Liver (tissue), 9 donors: ENCODE measurements around the gene MYO5A. TPM values are rescaled to one million over a fixed set of nuclear protein-coding genes. Genes with fewer than 3 reads are reported as not detected.

Experiments
- DNase-seq: peaks from one replicate; pipeline ENCODE4 v3.0.0-alpha.2; 2017; ENCODE audit warnings: low spot score
- H3K27ac ChIP-seq, 2 donors: one replicate each; pipeline ENCODE4 v1.7.0; 2013; ENCODE audit warnings: inconsistent platforms in 2 of 2, low read length in 2 of 2, control low read depth in 1 of 2, low read depth in 1 of 2, mild to moderate bottlenecking in 1 of 2
- H3K27me3 ChIP-seq, 4 donors: one replicate each; pipeline versions ENCODE4 v1.6.1 to v1.7.0; 2013; ENCODE audit warnings: low read length in 3 of 4, inconsistent platforms in 1 of 4, mild to moderate bottlenecking in 1 of 4, moderate library complexity in 1 of 4; ENCODE audit not compliant: control insufficient read depth in 4 of 4, insufficient read depth in 4 of 4
- H3K36me3 ChIP-seq, 4 donors: one replicate each; pipeline versions ENCODE4 v1.6.1 to v1.7.0; 2013; ENCODE audit warnings: low read length in 3 of 4, mild to moderate bottlenecking in 3 of 4, low read depth in 1 of 4, moderate library complexity in 1 of 4; ENCODE audit not compliant: control insufficient read depth in 4 of 4, insufficient read depth in 3 of 4
- H3K4me1 ChIP-seq, 4 donors: one replicate each; pipeline versions ENCODE4 v1.6.1 to v1.7.0; 2013; ENCODE audit warnings: low read length in 3 of 4, mild to moderate bottlenecking in 3 of 4, moderate library complexity in 1 of 4; ENCODE audit not compliant: control insufficient read depth in 4 of 4, insufficient read depth in 4 of 4
- H3K4me3 ChIP-seq, 3 donors: one replicate each; pipeline versions ENCODE4 v1.6.1 to v1.7.0; 2013; ENCODE audit warnings: low read length in 3 of 3, control low read depth in 1 of 3, low read depth in 1 of 3, mild to moderate bottlenecking in 1 of 3
- H3K9ac ChIP-seq, 2 donors: one replicate each; pipeline ENCODE4 v1.7.0; 2013; ENCODE audit warnings: low read length in 2 of 2, mild to moderate bottlenecking in 2 of 2, moderate library complexity in 2 of 2, control low read depth in 1 of 2, low read depth in 1 of 2
- H3K9me3 ChIP-seq, 4 donors: one replicate each; pipeline versions ENCODE4 v1.6.1 to v1.7.0; 2013; ENCODE audit warnings: low read length in 3 of 4; ENCODE audit not compliant: control insufficient read depth in 4 of 4
- ATF3 ChIP-seq: IDR thresholded peaks from 2 replicates; pipeline ENCODE4 v1.6.1; 2016; ENCODE audit warnings: antibody characterized with exemption
- EGR1 ChIP-seq, 2 donors: IDR thresholded peaks; 2 replicates each; pipeline ENCODE4 v1.6.1; 2016 to 2018; ENCODE audit warnings: antibody characterized with exemption in 2 of 2, low read depth in 2 of 2
- FOXA1 ChIP-seq: IDR thresholded peaks from 2 replicates; pipeline ENCODE4 v1.6.1; 2016; ENCODE audit warnings: antibody characterized with exemption
- FOXA2 ChIP-seq: IDR thresholded peaks from 2 replicates; pipeline ENCODE4 v1.6.1; 2016; ENCODE audit warnings: antibody characterized with exemption
- GABPA ChIP-seq, 2 donors: IDR thresholded peaks in 1 of 2; conservative IDR thresholded peaks in 1 of 2; 2 replicates each; pipeline ENCODE4 v1.6.1; 2016; ENCODE audit warnings: antibody characterized with exemption in 2 of 2, mild to moderate bottlenecking in 1 of 2, moderate library complexity in 1 of 2
- HNF4A ChIP-seq, 2 donors: conservative IDR thresholded peaks; 2 replicates each; pipeline ENCODE4 v1.6.1; 2016; ENCODE audit warnings: antibody characterized with exemption in 2 of 2, mild to moderate bottlenecking in 2 of 2
- HNF4G ChIP-seq: IDR thresholded peaks from 2 replicates; pipeline ENCODE4 v1.6.1; 2016; ENCODE audit warnings: antibody characterized with exemption
- JUND ChIP-seq, 2 donors: IDR thresholded peaks; 2 replicates each; pipeline ENCODE4 v1.6.1; 2016; ENCODE audit warnings: antibody characterized with exemption in 2 of 2
- NR2F2 ChIP-seq: IDR thresholded peaks from 2 replicates; pipeline ENCODE4 v1.6.1; 2016; ENCODE audit warnings: antibody characterized with exemption
- RAD21 ChIP-seq, 2 donors: IDR thresholded peaks; 2 replicates each; pipeline ENCODE4 v1.6.1; 2016; ENCODE audit warnings: antibody characterized with exemption in 2 of 2, mild to moderate bottlenecking in 2 of 2
- RXRA ChIP-seq, 2 donors: IDR thresholded peaks; 2 replicates each; pipeline ENCODE4 v1.6.1; 2017 to 2018; ENCODE audit warnings: antibody characterized with exemption in 2 of 2, mild to moderate bottlenecking in 1 of 2
- SP1 ChIP-seq: IDR thresholded peaks from 2 replicates; pipeline ENCODE4 v1.6.1; 2018; ENCODE audit warnings: antibody characterized with exemption, mild to moderate bottlenecking
- TAF1 ChIP-seq: conservative IDR thresholded peaks from 2 replicates; pipeline ENCODE4 v1.6.1; 2016; ENCODE audit warnings: antibody characterized with exemption, mild to moderate bottlenecking
- YY1 ChIP-seq: IDR thresholded peaks from 2 replicates; pipeline ENCODE4 v1.6.1; 2016; ENCODE audit warnings: antibody characterized with exemption, mild to moderate bottlenecking
- ZBTB33 ChIP-seq: IDR thresholded peaks from 2 replicates; pipeline ENCODE4 v1.6.1; 2016; ENCODE audit warnings: antibody characterized with exemption
- WGBS: extraction: QIAGEN DNeasy Blood & Tissue Kit; methylation state at CpG from one replicate; pipeline ENCODE4 v1.1.7; 2013; 5-methylcytosine and 5-hydroxymethylcytosine counted together
- polyA plus RNA-seq, 2 donors: library from polyadenylated mRNA; stranded (reverse) in 1 of 2; unstranded in 1 of 2; fragments of 200-250 nt in 1 of 2; fragments of >200 nt in 1 of 2; fragmentation: Nextera tagmentation in 1 of 2; extraction: Ambion mirVana in 1 of 2; gene quantifications; one replicate each; pipeline versions ENCODE4 v1.2.1 to v1.2.3, GENCODE V29; 2013 to 2015
- total RNA-seq, 2 donors: library from RNA; depleted of rRNA; stranded (reverse); fragments of >200 nt; gene quantifications; one replicate each; pipeline ENCODE4 v1.2.3, GENCODE V29; 2014
- TF ChIP-seq, protein P1 (sequence below): fragments of 150-350 bp; IDR thresholded peaks from 2 replicates; pipeline ENCODE4 v1.5.1; 2017; ENCODE audit warnings: improper control_type of control experiment, low read depth, low read length; ENCODE audit not compliant: missing input control
- TF ChIP-seq, protein P2 (sequence below): IDR thresholded peaks from 2 replicates; pipeline ENCODE4 v1.6.1; 2016; ENCODE audit warnings: antibody characterized with exemption, mild to moderate bottlenecking
- TF ChIP-seq, protein P3 (sequence below): IDR thresholded peaks from 2 replicates; pipeline ENCODE4 v1.6.1; 2016; ENCODE audit warnings: antibody characterized with exemption
- donor health status: healthy.
- donor health status: healthy.
- donor health status: healthy.
- donor health status: healthy.
- donor health status: healthy.

The MYO5A gene
- total and polyA plus RNA-seq, 4 donors, result 1.0 to 7.1 (median 3.0) TPM

GRCh38 chr15:52290800-52291199 is 237.9 kb downstream of the MYO5A start:
- no peak for DNase-seq
- 90% methylated on average over 3 of the region's 3 CpGs for WGBS
- TF ChIP-seq GABPA (IDR thresholded peaks at IDR 0.05 in 1 of 2, conservative IDR thresholded peaks at IDR 0.05 in 1 of 2), result no peak
- no peak for TF ChIP-seq HNF4A (conservative IDR thresholded peaks at IDR 0.05)
- no peak for TF ChIP-seq TAF1
- TF ChIP-seq HNF4G, result no peak
- TF ChIP-seq FOXA2, result no peak
- no peak for TF ChIP-seq JUND (IDR thresholded peaks at IDR 0.05)
- no peak for TF ChIP-seq RXRA (IDR thresholded peaks at IDR 0.05)
- no peak for TF ChIP-seq RAD21 (IDR thresholded peaks at IDR 0.05)
- TF ChIP-seq, protein P1, sequence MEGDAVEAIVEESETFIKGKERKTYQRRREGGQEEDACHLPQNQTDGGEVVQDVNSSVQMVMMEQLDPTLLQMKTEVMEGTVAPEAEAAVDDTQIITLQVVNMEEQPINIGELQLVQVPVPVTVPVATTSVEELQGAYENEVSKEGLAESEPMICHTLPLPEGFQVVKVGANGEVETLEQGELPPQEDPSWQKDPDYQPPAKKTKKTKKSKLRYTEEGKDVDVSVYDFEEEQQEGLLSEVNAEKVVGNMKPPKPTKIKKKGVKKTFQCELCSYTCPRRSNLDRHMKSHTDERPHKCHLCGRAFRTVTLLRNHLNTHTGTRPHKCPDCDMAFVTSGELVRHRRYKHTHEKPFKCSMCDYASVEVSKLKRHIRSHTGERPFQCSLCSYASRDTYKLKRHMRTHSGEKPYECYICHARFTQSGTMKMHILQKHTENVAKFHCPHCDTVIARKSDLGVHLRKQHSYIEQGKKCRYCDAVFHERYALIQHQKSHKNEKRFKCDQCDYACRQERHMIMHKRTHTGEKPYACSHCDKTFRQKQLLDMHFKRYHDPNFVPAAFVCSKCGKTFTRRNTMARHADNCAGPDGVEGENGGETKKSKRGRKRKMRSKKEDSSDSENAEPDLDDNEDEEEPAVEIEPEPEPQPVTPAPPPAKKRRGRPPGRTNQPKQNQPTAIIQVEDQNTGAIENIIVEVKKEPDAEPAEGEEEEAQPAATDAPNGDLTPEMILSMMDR, result no peak
- no peak for TF ChIP-seq ATF3
- no peak for TF ChIP-seq SP1
- Histone ChIP-seq H3K9ac (no peak overlapping the region), H3K4me3 (no peak overlapping the region), H3K36me3 (no peaks in the 10 kb centered on the region), H3K4me1 (peaks cover 10 to 25% (median 16%) of the 10 kb centered on the region in 4 donors), H3K27ac (no peak overlapping the region), H3K9me3 (no peaks in the 10 kb centered on the region), H3K27me3 (no peaks in the 10 kb centered on the region)

GRCh38 chr15:52290329-52290728 is 238.4 kb downstream of the MYO5A start:
- TF ChIP-seq, protein P1, result no peak
- TF ChIP-seq, protein P2, sequence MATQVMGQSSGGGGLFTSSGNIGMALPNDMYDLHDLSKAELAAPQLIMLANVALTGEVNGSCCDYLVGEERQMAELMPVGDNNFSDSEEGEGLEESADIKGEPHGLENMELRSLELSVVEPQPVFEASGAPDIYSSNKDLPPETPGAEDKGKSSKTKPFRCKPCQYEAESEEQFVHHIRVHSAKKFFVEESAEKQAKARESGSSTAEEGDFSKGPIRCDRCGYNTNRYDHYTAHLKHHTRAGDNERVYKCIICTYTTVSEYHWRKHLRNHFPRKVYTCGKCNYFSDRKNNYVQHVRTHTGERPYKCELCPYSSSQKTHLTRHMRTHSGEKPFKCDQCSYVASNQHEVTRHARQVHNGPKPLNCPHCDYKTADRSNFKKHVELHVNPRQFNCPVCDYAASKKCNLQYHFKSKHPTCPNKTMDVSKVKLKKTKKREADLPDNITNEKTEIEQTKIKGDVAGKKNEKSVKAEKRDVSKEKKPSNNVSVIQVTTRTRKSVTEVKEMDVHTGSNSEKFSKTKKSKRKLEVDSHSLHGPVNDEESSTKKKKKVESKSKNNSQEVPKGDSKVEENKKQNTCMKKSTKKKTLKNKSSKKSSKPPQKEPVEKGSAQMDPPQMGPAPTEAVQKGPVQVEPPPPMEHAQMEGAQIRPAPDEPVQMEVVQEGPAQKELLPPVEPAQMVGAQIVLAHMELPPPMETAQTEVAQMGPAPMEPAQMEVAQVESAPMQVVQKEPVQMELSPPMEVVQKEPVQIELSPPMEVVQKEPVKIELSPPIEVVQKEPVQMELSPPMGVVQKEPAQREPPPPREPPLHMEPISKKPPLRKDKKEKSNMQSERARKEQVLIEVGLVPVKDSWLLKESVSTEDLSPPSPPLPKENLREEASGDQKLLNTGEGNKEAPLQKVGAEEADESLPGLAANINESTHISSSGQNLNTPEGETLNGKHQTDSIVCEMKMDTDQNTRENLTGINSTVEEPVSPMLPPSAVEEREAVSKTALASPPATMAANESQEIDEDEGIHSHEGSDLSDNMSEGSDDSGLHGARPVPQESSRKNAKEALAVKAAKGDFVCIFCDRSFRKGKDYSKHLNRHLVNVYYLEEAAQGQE, result no peak
- TF ChIP-seq RAD21 (IDR thresholded peaks at IDR 0.05) (no peak), SP1 (no peak), GABPA (IDR thresholded peaks at IDR 0.05 in 1 of 2, conservative IDR thresholded peaks at IDR 0.05 in 1 of 2) (no peak), NR2F2 (no peak), JUND (IDR thresholded peaks at IDR 0.05) (no peak), RXRA (IDR thresholded peaks at IDR 0.05) (no peak), HNF4G (no peak), EGR1 (IDR thresholded peaks at IDR 0.05; ENCODE audit: low read depth in 2 of 2) (no peak), HNF4A (conservative IDR thresholded peaks at IDR 0.05) (no peak), YY1 (no peak), FOXA1 (no peak), TAF1 (no peak), ATF3 (no peak), ZBTB33 (no peak)
- TF ChIP-seq, protein P3, sequence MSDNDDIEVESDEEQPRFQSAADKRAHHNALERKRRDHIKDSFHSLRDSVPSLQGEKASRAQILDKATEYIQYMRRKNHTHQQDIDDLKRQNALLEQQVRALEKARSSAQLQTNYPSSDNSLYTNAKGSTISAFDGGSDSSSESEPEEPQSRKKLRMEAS, result no peak
- no peaks in the 10 kb centered on the region for H3K9me3 ChIP-seq

More at GRCh38 chr15:52290329-52290728, 238.4 kb downstream of the MYO5A start:
- 54% methylated on average over 4 of the region's 4 CpGs for WGBS
- Histone ChIP-seq H3K4me3 (no peak overlapping the region), H3K36me3 (no peaks in the 10 kb centered on the region), H3K9ac (no peak overlapping the region), H3K27ac (no peak overlapping the region), H3K4me1 (peaks cover 6 to 25% (median 16%) of the 10 kb centered on the region in 4 donors), H3K27me3 (no peaks in the 10 kb centered on the region)
- DNase-seq, result no peak
